GM12878 (cell line): ENCODE measurements around the gene IRGC. TPM values are rescaled to one million over a fixed set of nuclear protein-coding genes. Genes with fewer than 3 reads are reported as not detected.

Experiments
- ATAC-seq: fragments of 200-7000 bp; cut with Tn5 transposase; 3 replicates; pipeline ENCODE4 v1.9.1; 2020; ENCODE audit warnings: mild to moderate bottlenecking, moderate library complexity
- BruUV-seq: library from RNA; stranded (reverse); fragments of 400-500 nt; replicated peaks from 2 replicates; lab custom pipeline; 2021; lab: Mats Ljungman, UMichigan
- CTCF ChIA-PET: fragments of 300-600 bp; sonication (Branson Sonifier 250); formaldehyde crosslinking; extraction: SDS; loops from one replicate; lab custom pipeline; 2021; ENCODE audit warnings: inconsistent platforms; lab: Yijun Ruan, JAX
- POLR2A ChIA-PET: fragments of 350-600 bp; formaldehyde crosslinking; extraction: SDS; loops from one replicate; lab custom pipeline; 2021; ENCODE audit warnings: inconsistent platforms; lab: Charles Lee
- RAD21 ChIA-PET: fragments of 300-600 bp; sonication (Branson Sonifier 250); formaldehyde crosslinking; loops from one replicate; lab custom pipeline; 2023; ENCODE audit warnings: antibody characterized with exemption; ENCODE audit not compliant: unreplicated experiment; lab: Charles Lee
- SMC1A ChIA-PET: fragments of 300-600 bp; sonication (Branson Sonifier 250); formaldehyde crosslinking; loops from one replicate; lab custom pipeline; 2023; ENCODE audit not compliant: unreplicated experiment, uncharacterized antibody; lab: Charles Lee
- DNase-seq: peaks from one replicate; pipeline ENCODE4 v3.0.0-alpha.2; 2011; ENCODE audit warnings: low read depth, low spot score
- FAIRE-seq: peaks from 3 replicates; lab custom pipeline; 2011; peaks lifted over from hg19 to GRCh38; lab: Jason Lieb, UNC
- H2AFZ ChIP-seq: 2 replicates; pipeline ENCODE4 v1.6.0; 2011; ENCODE audit warnings: low read depth, low read length, control low read depth; ENCODE audit not compliant: control insufficient read depth
- H3K27ac ChIP-seq: 2 replicates; pipeline ENCODE4 v1.5.1; 2011; ENCODE audit warnings: control low read depth; ENCODE audit not compliant: control insufficient read depth, insufficient read depth
- H3K27me3 ChIP-seq, 2 experiments: replicated peaks in 1 of 2; 2 replicates each; pipeline versions ENCODE4 v1.6.0 to v1.6.1; 2011; ENCODE audit warnings: low read length in 1 of 2; ENCODE audit not compliant: control insufficient read depth in 2 of 2, insufficient read depth in 2 of 2
- H3K36me3 ChIP-seq, 2 experiments: 2 replicates each; pipeline ENCODE4 v1.5.1; 2011; ENCODE audit warnings: low read length in 1 of 2; ENCODE audit not compliant: control insufficient read depth in 2 of 2, insufficient read depth in 2 of 2
- H3K4me1 ChIP-seq: 2 replicates; pipeline ENCODE4 v1.6.1; 2011; ENCODE audit warnings: mild to moderate bottlenecking, low read length, moderate library complexity, mixed read lengths; ENCODE audit not compliant: control insufficient read depth, insufficient read depth
- H3K4me2 ChIP-seq: 2 replicates; pipeline ENCODE4 v1.6.0; 2011; ENCODE audit warnings: control low read depth; ENCODE audit not compliant: control insufficient read depth, insufficient read depth
- H3K4me3 ChIP-seq: fragments of 200-600 bp; sonication (generic); 2 replicates; pipeline ENCODE4 v1.5.1; 2016
- H3K79me2 ChIP-seq: 2 replicates; pipeline ENCODE4 v1.6.0; 2011; ENCODE audit warnings: low read length; ENCODE audit not compliant: control insufficient read depth, insufficient read depth
- H3K9ac ChIP-seq: 2 replicates; pipeline ENCODE4 v1.8.0; 2011; ENCODE audit warnings: low read length, control low read depth, mixed read lengths; ENCODE audit not compliant: control insufficient read depth, insufficient read depth
- H3K9me3 ChIP-seq: replicated peaks from 3 replicates; pipeline ENCODE4 v1.5.1; 2011; ENCODE audit warnings: mild to moderate bottlenecking, low read length; ENCODE audit not compliant: control insufficient read depth, insufficient read depth
- H4K20me1 ChIP-seq: 2 replicates; pipeline ENCODE4 v1.6.0; 2011; ENCODE audit not compliant: control insufficient read depth, insufficient read depth
- ETV6 ChIP-seq, 2 experiments: fragments of 450-650 bp in 1 of 2; IDR thresholded peaks in 1 of 2; conservative IDR thresholded peaks in 1 of 2; 2 replicates each; pipeline ENCODE4 v1.6.1; 2014; ENCODE audit warnings: antibody characterized with exemption in 1 of 2, borderline replicate concordance in 1 of 2, low read depth in 1 of 2, mild to moderate bottlenecking in 1 of 2, moderate library complexity in 1 of 2
- FOXK2 ChIP-seq: fragments of 450-650 bp; IDR thresholded peaks from 2 replicates; pipeline ENCODE4 v1.6.1; 2017; ENCODE audit warnings: mild to moderate bottlenecking, moderate library complexity
- GATAD2B ChIP-seq: fragments of 450-650 bp; conservative IDR thresholded peaks from 2 replicates; pipeline ENCODE4 v1.6.1; 2017; ENCODE audit warnings: low read depth, mild to moderate bottlenecking, moderate library complexity
- KDM1A ChIP-seq: fragments of 200-600 bp; sonication (generic); IDR thresholded peaks from 2 replicates; pipeline ENCODE4 v1.6.1; 2016; ENCODE audit warnings: borderline replicate concordance
- NR2F1 ChIP-seq: fragments of 450-650 bp; conservative IDR thresholded peaks from 2 replicates; pipeline ENCODE4 v1.6.1; 2017; ENCODE audit warnings: mild to moderate bottlenecking
- PML ChIP-seq: IDR thresholded peaks from 2 replicates; pipeline ENCODE4 v1.6.1; 2012; ENCODE audit warnings: low read length, inconsistent platforms
- SMARCA5 ChIP-seq: fragments of 450-650 bp; IDR thresholded peaks from 2 replicates; pipeline ENCODE4 v1.6.1; 2017; ENCODE audit warnings: mild to moderate bottlenecking
- SUPT20H ChIP-seq: IDR thresholded peaks from 2 replicates; pipeline ENCODE4 v1.6.1; 2011; ENCODE audit warnings: low read depth, mild to moderate bottlenecking, low read length, moderate library complexity, borderline replicate concordance; ENCODE audit not compliant: control insufficient read depth
- SUZ12 ChIP-seq: fragments of 200-600 bp; sonication (generic); IDR thresholded peaks from one replicate; pipeline ENCODE4 v1.6.1; 2018; ENCODE audit warnings: antibody characterized with exemption, mild to moderate bottlenecking; ENCODE audit not compliant: unreplicated experiment
- ZSCAN29 ChIP-seq: fragments of 450-650 bp; IDR thresholded peaks from 2 replicates; pipeline ENCODE4 v1.6.1; 2017; ENCODE audit warnings: mild to moderate bottlenecking, moderate library complexity
- ZZZ3 ChIP-seq: IDR thresholded peaks from 2 replicates; pipeline ENCODE4 v1.6.1; 2011; ENCODE audit warnings: low read depth; ENCODE audit not compliant: control insufficient read depth, insufficient read length
- WGBS: methylation state at CpG from one replicate; pipeline ENCODE4 v1.1.6; 2016; ENCODE audit warnings: low lambda C conversion rate; ENCODE audit not compliant: insufficient replicate concordance, insufficient coverage; ENCODE audit errors: missing lambda C conversion rate; 5-methylcytosine and 5-hydroxymethylcytosine counted together
- in situ Hi-C: fragments of 300-500 bp; cut with MboI; formaldehyde crosslinking; loops from 9 replicates; pipeline ENCODE4 v1.14.3; 2018; ENCODE audit warnings: mixed read lengths
- intact Hi-C: fragments of 100-400 bp; cut with micrococcal nuclease; formaldehyde crosslinking; loops from one replicate; pipeline ENCODE4 v1.14.2; 2022; ENCODE audit not compliant: unreplicated experiment
- polyA plus RNA-seq, 11 experiments: library from polyadenylated mRNA; depleted of rRNA in 4 of 11; unstranded in 6 of 11; stranded (reverse) in 5 of 11; fragments of >200 nt; fragmentation: Nextera tagmentation in 4 of 11; fragmentation: Illumina TruSeq in 1 of 11; extraction: Ambion mirVana in 4 of 11; extraction: Trizol in 1 of 11; gene quantifications; 1 replicate in 1 of 11; 2 replicates in 10 of 11; pipeline versions ENCODE4 v1.2.1 to v1.2.3, GENCODE V29; 2011 to 2016; ENCODE audit warnings: inconsistent platforms in 2 of 11, missing spikeins in 2 of 11, low read depth in 1 of 11
- total RNA-seq, 4 experiments: library from RNA; depleted of rRNA in 3 of 4; stranded (reverse); fragments of >200 nt in 3 of 4; fragmentation: Illumina TruSeq in 1 of 4; extraction: Trizol in 1 of 4; gene quantifications; 2 replicates each; pipeline versions ENCODE4 v1.2.1 to v1.2.3, GENCODE V29; 2013 to 2021
- TF ChIP-seq, protein P1 (sequence below): fragments of 450-650 bp; IDR thresholded peaks from 2 replicates; pipeline ENCODE4 v1.6.1; 2018; ENCODE audit warnings: borderline replicate concordance, mild to moderate bottlenecking; ENCODE audit not compliant: partially characterized antibody
- TF ChIP-seq, protein P2 (sequence below): fragments of 450-650 bp; IDR thresholded peaks from 2 replicates; pipeline ENCODE4 v1.6.1; 2017; ENCODE audit warnings: antibody characterized with exemption, mild to moderate bottlenecking, moderate library complexity
- TF ChIP-seq, protein P3 (sequence below): IDR thresholded peaks from 2 replicates; pipeline ENCODE4 v1.6.1; 2012; ENCODE audit warnings: low read depth, low read length, improper control_type of control experiment

The IRGC gene
- total and polyA plus RNA-seq, 10 of the 15 experiments (the other 5 are each of a cell fraction or from before 2014, with no cell fraction given), result 0.04 TPM; not detected in 9

DNA sequence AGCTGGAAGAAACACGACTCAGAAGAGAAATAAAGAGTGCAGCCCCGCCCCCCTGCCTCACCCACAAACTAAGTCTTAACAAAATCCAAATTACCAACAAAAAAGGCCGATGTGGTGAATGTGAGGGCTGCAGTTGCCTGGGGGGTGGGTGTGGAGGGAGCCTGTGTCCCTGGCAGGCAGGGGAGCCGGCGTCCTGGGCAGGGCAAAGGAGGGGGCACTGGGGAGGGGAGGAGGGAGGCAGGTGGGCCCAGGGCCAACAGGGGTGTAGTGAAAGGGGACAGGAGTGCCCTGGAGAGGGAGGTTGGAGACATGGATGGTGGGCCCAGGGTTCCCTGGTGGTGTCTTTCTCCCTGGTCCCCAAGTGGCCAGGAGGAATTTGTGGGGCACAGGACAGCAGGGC is 4.0 kb downstream of the IRGC start (continued):
- no peak for TF ChIP-seq ZZZ3
- TF ChIP-seq KDM1A, result no peak
- no peak for TF ChIP-seq SMARCA5

DNA sequence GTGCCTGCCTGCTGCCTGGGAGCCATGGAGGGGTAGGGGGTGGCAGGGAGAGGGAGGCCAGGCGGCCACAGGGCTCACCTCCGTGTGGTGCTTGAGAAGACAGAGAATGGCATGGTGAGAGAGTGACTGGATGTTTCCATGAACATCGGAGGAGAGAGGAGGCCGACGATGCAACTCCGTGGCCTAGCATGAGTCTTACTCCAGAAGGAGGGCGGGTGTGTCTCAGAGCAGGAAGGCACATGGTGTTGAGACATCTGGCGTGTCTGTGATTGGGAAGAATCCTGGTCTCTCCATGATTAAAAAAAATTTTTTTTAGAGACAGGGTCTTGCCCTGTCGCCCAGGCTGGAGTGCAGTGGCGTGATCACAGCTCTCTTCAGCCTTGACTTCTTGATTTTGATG is 5.1 kb downstream of the IRGC start:
- no peaks in the 10 kb centered on the region for H4K20me1 ChIP-seq
- H3K9ac ChIP-seq, result no peak overlapping the region
- H3K9me3 ChIP-seq, result no peaks in the 10 kb centered on the region
- BruUV-seq, result no TSS peak
- ChIA-PET CTCF (interaction anchor here (0.9 kb wide), 1 partner anchor 52 kb away, joined by 4 read pairs; no protein-coding TSS in a partner anchor), SMC1A (interaction anchor here (1.2 to 1.5 kb wide), 2 partner anchors 17 to 52 kb away, joined by 3 to 4 read pairs; no protein-coding TSS in a partner anchor), POLR2A (interaction anchor here (0.6 kb wide), 1 partner anchor 203 kb away, joined by 4 read pairs; no protein-coding TSS in a partner anchor), RAD21 (interaction anchor here (3.6 kb wide), 1 partner anchor 53 kb away, joined by 15 read pairs; no protein-coding TSS in a partner anchor)
- H3K4me1 ChIP-seq, result peaks cover 14% of the 10 kb centered on the region
- no peak overlapping the region for H3K27ac ChIP-seq
- no peaks in the 10 kb centered on the region for H3K36me3 ChIP-seq
- TF ChIP-seq NR2F1 (no peak), SUPT20H (no peak), ZSCAN29 (no peak), GATAD2B (no peak), FOXK2 (no peak), ETV6 (conservative IDR thresholded peaks at IDR 0.05 in 1 of 2, IDR thresholded peaks at IDR 0.05 in 1 of 2; ENCODE audit: borderline replicate concordance in 1 of 2, low read depth in 1 of 2) (no peak), SUZ12 (no peak), PML (no peak)
- TF ChIP-seq, protein P1, sequence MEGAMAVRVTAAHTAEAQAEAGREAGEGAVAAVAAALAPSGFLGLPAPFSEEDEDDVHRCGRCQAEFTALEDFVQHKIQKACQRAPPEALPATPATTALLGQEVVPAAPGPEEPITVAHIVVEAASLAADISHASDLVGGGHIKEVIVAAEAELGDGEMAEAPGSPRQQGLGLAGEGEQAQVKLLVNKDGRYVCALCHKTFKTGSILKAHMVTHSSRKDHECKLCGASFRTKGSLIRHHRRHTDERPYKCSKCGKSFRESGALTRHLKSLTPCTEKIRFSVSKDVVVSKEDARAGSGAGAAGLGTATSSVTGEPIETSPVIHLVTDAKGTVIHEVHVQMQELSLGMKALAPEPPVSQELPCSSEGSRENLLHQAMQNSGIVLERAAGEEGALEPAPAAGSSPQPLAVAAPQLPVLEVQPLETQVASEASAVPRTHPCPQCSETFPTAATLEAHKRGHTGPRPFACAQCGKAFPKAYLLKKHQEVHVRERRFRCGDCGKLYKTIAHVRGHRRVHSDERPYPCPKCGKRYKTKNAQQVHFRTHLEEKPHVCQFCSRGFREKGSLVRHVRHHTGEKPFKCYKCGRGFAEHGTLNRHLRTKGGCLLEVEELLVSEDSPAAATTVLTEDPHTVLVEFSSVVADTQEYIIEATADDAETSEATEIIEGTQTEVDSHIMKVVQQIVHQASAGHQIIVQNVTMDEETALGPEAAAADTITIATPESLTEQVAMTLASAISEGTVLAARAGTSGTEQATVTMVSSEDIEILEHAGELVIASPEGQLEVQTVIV, result no peak
- TF ChIP-seq, protein P2, sequence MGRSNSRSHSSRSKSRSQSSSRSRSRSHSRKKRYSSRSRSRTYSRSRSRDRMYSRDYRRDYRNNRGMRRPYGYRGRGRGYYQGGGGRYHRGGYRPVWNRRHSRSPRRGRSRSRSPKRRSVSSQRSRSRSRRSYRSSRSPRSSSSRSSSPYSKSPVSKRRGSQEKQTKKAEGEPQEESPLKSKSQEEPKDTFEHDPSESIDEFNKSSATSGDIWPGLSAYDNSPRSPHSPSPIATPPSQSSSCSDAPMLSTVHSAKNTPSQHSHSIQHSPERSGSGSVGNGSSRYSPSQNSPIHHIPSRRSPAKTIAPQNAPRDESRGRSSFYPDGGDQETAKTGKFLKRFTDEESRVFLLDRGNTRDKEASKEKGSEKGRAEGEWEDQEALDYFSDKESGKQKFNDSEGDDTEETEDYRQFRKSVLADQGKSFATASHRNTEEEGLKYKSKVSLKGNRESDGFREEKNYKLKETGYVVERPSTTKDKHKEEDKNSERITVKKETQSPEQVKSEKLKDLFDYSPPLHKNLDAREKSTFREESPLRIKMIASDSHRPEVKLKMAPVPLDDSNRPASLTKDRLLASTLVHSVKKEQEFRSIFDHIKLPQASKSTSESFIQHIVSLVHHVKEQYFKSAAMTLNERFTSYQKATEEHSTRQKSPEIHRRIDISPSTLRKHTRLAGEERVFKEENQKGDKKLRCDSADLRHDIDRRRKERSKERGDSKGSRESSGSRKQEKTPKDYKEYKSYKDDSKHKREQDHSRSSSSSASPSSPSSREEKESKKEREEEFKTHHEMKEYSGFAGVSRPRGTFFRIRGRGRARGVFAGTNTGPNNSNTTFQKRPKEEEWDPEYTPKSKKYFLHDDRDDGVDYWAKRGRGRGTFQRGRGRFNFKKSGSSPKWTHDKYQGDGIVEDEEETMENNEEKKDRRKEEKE, result no peak
- TF ChIP-seq, protein P3, sequence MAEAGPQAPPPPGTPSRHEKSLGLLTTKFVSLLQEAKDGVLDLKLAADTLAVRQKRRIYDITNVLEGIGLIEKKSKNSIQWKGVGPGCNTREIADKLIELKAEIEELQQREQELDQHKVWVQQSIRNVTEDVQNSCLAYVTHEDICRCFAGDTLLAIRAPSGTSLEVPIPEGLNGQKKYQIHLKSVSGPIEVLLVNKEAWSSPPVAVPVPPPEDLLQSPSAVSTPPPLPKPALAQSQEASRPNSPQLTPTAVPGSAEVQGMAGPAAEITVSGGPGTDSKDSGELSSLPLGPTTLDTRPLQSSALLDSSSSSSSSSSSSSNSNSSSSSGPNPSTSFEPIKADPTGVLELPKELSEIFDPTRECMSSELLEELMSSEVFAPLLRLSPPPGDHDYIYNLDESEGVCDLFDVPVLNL, result no peak
- FAIRE-seq (no peak), DNase-seq (no peak), ATAC-seq (no peak)
- intact Hi-C loops, result no loop called here
- WGBS, result 54% methylated on average over 10 of the region's 10 CpGs
- no peak overlapping the region for H2AFZ ChIP-seq
- H3K4me2 ChIP-seq, result no peak overlapping the region
- no peaks in the 10 kb centered on the region for H3K79me2 ChIP-seq
- no peak overlapping the region for H3K4me3 ChIP-seq
- in situ Hi-C loops, result no loop called here
- no peaks in the 10 kb centered on the region for H3K27me3 ChIP-seq
